Right ventricle myocardium inferior (tissue), 1 donor: ENCODE measurements around the gene ZNF536. TPM values are rescaled to one million over a fixed set of nuclear protein-coding genes. Genes with fewer than 3 reads are reported as not detected.
"Not testable (repeated sequence)": the region's sequence is repeated elsewhere in the genome, so short reads cannot be mapped to it uniquely, and the experiment has no call there.

Experiments used
- ATAC-seq: fragments of 200-7000 bp; cut with Tn5 transposase; one replicate; pipeline ENCODE4 v1.9.1; 2020; ENCODE audit warnings: mild to moderate bottlenecking, moderate library complexity
- DNase-seq: peaks from one replicate; pipeline ENCODE4 v3.0.0; 2021; ENCODE audit errors: missing footprints
- intact Hi-C: fragments of 100-400 bp; cut with DNase I; formaldehyde crosslinking; loops from one replicate; pipeline ENCODE4 v1.11.0; 2022
- total RNA-seq: library from RNA; stranded (reverse); fragmentation: NEBNext Ultra II Directional; extraction: Animal tissue kit (Norgen Biotek cat#: 25700); gene quantifications from one replicate; pipeline ENCODE4 v1.2.1, GENCODE V29; 2021
- donor health status: DM: no; HTN: yes; CAD: no; lungs with severe emphysema.

Gene ZNF536
- total RNA-seq, 1 donor from 2014 or later, result 2.2 TPM

DNA sequence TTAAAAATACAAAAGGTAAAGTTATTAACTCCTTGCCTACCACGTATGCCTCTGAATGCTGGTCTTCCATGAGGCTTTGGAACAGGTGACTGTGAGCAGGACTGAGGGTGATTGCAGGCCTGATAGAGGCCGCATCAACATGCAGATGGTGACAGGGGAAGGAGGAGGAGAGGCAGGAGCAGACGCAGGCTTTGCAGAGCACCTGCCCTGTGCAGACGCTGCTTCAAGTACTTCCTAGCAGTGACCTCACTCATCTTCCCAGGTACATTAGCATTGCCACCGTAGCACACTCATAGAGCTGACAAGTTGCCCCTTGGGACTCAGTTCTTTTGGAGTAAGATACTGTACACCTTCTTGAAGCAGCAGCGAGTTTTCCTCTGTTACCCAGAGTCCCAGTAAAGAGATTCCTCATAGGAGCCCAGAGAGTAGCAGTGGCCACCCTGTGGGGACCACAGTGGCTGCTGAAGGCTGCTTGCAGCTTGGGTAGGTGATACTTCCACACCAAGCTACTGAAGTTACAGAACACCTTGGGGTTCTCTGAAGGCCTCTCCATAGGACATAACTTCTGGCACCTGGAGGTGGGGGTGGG is 56.0 kb downstream of the ZNF536 start:
- intact Hi-C loops, result no loop called here
- ATAC-seq (no peak), DNase-seq (no peak)

DNA sequence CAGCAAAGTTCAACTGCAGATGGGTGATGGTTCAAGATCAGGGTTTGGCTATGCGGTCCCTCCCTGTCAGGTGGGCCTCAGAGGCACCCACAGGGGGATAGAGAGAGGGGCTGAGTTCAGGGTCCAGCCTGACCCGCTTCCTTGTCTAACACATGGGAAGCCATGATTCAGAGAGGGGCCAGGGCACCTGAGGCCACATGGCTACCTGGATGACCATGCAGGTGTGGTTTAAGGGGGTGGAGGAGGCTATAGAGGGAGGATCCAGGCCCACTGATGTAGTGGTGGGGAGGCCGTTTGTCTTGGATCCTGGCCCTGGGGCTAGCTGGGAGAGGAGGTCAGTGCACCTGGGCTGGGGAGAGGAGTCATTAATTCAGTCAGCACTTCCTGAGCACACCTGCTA is 56.7 kb downstream of the ZNF536 start:
- ATAC-seq (no peak), DNase-seq (no peak)
- intact Hi-C loops, result no loop called here

DNA sequence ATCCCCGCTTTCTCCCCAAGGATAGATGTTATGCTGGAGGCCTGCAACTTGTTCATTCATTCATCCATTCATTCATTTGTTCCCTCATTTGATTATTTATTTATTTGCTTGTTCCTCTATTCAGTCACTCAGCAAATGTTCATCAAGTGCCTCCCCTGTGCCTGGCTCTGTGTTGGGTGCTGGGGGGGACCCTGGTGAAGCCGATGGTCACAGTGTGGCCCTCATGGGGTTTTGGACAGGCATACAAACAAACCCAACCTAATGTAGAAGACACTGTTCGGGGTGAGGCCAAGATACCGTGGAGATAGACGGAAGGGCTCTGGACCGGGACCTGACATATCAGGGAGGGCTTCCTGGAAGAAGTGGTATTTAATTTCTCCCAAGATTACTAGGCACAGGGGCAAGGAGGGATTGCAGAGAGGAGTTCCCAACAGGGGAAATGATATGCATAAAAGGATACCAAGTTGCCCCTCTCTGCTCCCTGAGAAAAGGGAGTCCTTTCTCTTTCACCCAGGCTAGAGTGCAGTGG is 58.1 kb downstream of the ZNF536 start:
- intact Hi-C loops, result no loop called here
- ATAC-seq, result no peak
- no peak for DNase-seq

DNA sequence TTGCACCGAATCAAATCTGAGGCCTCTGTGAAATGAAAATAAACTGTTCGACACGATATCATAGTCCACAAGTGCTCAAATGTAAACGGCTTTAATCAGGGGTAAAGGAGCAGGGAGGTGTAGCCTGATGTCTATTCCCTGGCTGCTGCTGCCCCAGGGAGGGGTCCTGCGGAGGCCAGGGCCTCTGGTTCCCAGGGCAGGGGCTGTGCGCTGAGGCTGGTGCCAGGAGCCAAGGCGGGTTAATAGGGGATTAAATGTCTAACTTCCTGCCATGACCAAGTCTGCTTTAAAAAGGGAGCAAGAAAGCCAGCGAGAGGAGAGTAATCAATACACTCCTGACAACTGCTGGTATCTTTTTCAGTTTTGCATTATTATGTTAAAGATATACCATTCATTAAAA is 59.4 kb downstream of the ZNF536 start:
- DNase-seq, result no peak

DNA sequence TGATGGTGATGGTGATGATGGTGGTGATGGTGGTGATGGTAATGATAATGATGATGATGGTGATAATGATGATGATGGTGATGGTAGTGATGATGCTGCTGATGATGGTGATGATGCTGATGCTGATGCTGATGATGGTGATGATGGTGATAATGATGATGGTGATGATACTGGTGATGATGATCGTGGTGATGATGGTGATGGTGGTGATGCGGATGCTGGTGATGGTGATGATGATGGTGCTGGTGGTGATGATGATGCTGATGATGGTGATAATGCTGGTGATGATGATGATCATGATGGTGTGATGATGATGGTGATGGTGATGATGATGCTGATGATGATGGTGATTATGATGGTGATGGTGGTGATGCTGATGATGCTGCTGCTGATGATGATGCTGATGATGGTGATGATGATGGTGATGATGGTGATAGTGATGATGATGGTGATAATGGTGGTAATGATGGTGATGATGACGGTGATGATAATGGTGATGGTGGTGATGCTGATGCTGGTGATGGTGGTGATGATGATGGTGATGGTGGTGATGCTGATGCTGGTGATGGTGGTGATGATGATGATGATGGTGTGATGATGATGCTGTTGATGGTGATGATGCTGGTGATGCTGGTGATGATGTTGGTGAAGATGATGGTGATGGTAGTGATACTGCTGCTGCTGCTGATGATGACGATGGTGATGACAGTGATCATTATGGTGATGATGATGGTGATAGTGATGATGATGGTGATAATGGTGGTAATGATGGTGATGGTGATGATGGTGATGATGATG is 62.8 kb downstream of the ZNF536 start:
- DNase-seq (no peak), ATAC-seq (no peak)
- intact Hi-C loops, result no loop called here

More for the DNA sequence above, 59.4 kb downstream of the ZNF536 start:
- no peak for ATAC-seq
- intact Hi-C loops, result no loop called here

DNA sequence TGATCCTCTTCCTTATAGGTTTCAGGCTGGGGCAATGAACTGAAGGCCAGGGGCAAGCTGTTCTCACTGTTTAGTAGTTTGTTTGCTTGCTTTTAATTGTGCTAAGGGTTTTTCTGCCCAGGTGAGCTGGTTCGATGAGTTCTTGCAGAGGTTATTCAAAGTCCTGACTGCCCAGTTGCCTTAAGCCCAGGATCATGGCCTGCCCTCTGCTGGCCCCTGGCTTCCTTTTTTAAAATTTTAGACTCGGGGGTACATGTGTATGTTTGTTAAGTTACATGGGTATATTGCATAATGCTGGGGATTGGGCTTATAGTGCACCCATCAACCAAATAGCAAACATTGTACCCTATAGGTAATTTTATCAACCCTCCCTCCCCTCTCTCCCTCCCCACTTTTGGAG is 65.7 kb downstream of the ZNF536 start:
- ATAC-seq (no peak), DNase-seq (no peak)

DNA sequence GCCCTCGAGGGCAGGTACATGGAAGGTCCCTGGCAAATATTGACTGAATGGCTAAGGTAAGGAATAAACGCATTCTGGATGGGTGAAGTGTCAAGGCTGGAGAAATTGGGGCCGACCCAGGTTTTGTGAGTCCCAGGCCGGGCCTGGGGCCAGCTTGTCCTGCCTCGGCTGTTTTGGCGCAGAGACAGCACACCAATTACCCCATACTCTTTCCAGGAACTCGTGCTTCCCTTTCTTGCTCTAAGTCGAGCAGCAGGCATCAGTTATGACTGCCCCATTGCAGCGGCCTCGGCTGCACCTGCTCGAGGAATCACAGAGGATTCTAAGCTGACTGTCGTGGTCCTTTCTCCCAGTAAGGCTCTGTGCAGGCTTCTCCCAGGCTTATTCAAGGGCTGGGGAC is 67.1 kb downstream of the ZNF536 start:
- DNase-seq, result no peak
- intact Hi-C loops, result no loop called here
- ATAC-seq, result no peak

More for the DNA sequence above, 65.7 kb downstream of the ZNF536 start:
- intact Hi-C loops, result no loop called here

DNA sequence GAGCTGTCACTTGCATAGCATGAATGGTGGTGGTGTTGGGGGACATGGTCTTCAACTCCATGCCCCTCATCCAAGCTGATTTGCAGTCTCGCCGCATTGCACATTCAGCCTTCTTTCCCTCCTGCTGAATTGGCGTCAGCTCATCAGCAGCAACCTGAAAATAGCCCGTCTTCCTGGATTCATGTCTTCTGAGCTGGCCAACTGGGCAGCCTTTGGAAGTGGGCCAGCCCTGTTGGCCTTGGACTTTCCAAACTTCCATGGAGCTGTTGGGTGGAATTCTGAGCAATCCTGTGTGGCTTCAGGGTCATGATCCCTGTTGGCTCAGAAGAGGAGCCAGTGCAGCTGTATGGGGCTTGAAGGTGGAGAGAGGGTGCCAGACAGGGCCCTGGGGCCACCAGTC is 68.8 kb downstream of the ZNF536 start:
- ATAC-seq (no peak), DNase-seq (no peak)
- intact Hi-C loops, result no loop called here

DNA sequence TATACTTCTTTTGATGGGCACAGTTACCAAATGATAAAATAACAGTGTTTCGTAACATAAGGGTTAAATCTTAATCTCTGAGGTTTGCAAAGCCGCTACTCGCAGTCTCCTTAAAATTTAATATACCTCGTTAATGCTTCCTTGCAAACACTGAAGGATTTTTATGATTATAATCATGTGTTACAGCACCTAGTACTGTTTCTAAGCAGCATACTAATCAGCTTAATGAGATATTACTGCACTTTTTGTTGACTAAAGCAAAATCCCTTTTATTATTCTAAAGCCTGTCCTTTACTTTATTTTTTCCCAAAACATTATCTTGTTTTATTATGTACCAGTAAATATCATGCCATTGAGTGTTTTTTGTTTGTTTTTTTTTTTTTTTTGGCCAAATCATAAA is 70.5 kb downstream of the ZNF536 start:
- DNase-seq (no peak), ATAC-seq (no peak)
- intact Hi-C loops, result no loop called here

DNA sequence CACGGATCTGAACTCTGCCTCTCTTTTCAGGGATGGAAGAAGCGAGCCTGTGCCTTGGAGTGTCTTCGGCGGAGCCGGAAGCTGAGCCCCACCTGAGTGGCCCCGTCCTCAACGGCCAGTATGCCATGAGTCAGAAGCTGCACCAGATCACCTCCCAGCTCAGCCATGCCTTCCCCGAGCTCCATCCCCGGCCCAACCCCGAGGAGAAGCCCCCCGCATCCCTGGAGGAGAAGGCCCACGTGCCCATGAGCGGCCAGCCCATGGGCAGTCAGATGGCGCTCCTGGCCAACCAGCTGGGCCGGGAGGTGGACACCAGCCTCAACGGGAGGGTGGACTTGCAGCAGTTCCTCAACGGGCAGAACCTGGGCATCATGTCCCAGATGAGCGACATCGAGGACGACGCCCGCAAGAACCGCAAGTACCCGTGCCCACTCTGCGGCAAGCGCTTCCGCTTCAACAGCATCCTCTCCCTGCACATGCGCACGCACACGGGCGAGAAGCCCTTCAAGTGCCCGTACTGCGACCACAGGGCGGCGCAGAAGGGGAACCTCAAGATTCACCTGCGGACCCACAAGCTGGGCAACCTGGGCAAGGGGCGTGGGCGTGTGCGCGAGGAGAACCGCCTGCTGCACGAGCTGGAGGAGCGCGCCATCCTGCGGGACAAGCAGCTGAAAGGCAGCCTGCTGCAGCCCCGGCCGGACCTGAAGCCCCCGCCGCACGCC is 71.5 kb downstream of the ZNF536 start:
- ATAC-seq (no peak), DNase-seq (no peak)
- intact Hi-C loops, result no loop called here

DNA sequence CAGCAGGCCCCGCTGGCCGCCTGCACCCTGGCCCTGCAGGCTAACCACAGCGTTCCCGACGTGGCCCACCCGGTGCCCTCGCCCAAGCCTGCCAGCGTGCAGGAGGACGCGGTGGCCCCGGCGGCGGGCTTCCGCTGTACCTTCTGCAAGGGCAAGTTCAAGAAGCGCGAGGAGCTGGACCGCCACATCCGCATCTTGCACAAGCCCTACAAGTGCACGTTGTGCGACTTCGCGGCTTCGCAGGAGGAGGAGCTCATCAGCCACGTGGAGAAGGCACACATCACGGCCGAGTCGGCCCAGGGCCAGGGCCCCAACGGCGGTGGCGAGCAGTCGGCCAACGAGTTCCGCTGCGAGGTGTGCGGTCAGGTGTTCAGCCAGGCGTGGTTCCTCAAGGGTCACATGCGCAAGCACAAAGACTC is 72.1 kb downstream of the ZNF536 start:
- intact Hi-C loops, result no loop called here
- DNase-seq, result no peak
- no peak for ATAC-seq

DNA sequence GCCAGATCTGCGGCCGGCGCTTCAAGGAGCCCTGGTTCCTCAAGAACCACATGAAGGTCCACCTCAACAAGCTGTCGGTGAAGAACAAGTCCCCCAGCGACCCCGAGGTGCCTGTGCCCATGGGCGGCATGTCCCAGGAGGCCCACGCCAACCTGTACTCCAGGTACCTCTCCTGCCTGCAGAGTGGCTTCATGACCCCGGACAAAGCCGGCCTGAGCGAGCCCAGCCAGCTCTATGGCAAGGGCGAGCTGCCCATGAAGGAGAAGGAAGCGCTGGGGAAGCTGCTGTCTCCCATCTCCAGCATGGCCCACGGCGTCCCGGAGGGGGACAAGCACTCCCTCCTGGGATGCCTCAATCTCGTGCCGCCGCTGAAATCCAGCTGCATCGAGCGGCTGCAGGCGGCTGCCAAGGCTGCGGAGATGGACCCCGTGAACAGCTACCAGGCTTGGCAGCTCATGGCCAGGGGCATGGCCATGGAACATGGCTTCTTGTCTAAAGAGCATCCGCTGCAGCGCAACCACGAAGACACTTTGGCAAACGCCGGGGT is 72.6 kb downstream of the ZNF536 start:
- intact Hi-C loops, result no loop called here
- ATAC-seq (no peak), DNase-seq (no peak)

DNA sequence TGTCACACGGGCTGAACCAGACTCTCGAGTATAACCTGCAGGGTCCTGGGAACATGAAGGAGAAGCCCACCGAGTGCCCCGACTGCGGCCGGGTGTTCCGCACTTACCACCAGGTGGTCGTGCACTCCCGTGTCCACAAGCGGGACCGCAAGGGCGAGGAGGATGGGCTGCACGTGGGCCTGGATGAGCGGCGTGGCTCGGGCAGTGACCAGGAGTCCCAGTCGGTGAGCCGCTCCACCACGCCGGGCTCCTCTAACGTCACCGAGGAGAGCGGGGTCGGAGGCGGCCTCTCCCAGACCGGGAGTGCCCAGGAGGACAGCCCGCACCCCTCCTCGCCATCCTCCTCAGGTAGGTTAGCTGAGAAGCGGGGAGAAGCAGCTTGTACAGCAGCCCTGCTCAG is 73.2 kb downstream of the ZNF536 start:
- DNase-seq, result no peak
- ATAC-seq, result no peak
- intact Hi-C loops, result no loop called here

DNA sequence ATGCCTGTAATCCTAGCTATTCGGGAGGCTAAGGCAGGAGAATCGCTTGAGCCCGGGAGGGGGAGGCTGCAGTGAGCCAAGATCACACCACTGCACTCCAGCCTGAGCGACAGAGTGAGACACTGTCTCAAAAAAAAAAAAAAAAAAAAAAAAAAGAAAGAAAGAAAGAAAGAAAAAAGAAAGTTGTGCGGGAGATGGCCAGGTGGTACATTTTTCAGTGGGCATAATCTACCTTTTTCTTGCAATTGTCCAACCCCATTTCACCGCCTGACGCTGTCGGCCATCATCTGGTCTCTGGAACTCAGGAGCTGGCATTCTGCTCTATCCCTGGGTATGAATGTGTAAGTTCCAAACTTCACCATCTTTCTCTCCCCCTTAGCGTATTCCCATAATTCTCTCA is 73.9 kb downstream of the ZNF536 start:
- intact Hi-C loops, ATAC-seq, DNase-seq: not testable (repeated sequence)

DNA sequence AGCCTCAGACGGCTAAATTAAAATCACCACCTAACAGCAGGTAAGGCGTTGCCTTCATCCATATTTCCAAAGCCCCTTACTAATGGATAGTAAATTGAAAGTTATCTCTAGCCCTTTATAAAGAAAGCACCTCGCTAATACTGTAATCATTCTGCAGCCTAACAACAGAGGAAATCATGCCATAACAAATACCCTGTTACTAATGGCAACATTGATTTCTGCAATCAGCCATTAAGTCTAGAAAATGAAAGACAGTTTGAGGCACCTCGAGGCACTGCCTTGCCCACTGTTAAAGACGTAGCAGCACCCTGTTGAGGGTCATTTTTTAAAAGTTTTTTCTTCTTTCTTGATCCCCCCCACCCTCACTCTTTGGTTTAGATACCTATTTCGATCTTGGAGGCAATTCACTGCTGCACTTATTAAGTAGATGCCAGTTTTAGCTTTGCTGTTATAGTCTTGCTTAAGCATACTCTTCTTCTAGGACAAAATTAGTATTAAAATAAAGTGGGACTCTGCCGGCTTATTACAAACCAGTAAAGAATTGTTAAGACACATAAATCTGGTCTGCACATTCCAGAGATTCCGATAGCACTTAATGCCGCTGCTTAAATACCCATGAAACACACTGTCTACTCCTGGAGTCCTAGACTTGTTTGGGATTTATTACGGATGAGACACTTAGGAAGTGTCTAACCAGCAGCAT is 74.8 kb downstream of the ZNF536 start:
- ATAC-seq (no peak), DNase-seq (no peak)
- intact Hi-C loops, result no loop called here

DNA sequence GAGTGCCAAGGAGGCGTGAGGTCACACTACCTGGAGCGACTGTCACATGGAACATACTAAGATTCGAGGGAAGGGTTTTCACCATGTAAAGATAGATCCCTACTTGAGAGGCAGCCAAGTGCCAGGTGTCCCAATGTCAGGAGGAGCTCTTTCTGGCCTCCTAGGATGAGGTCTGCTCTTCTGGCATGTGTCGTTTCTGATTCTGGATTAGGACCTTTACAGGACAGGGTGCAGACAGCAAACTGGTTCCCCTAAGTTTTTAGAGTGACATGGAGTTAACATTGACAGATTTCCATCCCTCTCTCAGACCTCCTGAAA is 75.3 kb downstream of the ZNF536 start:
- no peak for DNase-seq
- ATAC-seq, result no peak
- intact Hi-C loops, result no loop called here

DNA sequence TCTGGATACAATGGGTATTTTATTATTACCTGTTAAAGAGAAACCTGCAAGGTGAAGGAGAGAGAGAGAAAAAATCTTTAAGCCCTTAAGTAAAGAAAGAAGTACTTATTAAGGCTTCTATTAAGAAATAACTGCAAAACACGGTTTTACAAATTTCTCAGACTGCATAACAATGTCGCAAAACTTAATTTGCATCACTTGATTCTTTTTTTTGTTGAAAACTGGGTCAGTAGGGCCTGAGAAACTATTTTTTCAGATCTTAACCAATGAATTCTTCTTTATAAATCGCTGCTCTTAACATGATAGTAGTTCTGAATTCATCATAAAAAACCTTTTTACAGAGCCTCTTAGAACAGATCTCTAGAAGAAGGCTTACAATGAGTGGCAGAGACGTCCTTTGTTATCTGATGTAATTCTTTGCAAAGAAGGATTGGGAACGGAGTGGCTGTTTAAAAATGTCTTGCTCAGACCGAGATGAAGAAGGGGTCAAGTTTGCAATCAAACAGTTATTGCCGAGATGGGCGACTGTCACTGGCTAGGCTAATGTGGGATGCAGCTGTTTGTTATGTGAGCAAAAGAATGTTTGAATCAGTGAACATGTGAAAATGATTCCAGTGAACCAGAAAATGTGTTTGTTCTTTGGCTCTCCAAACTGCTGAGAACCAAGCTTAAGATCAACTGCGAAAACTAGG is 76.3 kb downstream of the ZNF536 start:
- ATAC-seq (no peak), DNase-seq (no peak)
- intact Hi-C loops, result no loop called here

DNA sequence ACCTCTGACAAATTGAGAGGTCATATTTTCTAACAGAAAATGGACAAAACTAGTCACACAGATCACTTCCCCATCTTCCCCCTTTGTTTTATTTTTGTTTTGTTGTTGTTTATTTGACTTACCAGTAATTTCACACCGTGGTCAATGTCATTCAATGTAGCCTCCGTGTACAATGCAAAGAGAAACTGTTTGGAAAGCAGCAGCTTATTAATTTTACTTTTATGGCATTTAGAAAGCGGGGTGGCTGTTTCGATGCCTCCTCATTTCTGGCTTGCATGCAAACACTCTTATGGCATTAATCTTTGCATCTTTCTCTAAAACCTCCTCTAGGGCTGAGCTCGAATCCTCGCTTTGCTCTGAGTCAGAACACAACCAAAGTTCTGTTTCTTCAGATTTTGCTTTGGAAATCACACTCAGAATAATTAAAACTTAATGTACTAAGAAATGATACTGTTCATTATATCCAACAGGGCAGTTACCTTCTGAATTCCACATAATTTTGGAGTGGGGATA is 77.0 kb downstream of the ZNF536 start:
- intact Hi-C loops, result no loop called here
- DNase-seq, result no peak

More for the DNA sequence above, 77.0 kb downstream of the ZNF536 start:
- no peak for ATAC-seq
